Smooth muscle cell (in vitro differentiated cells): ENCODE data around the gene NCLN. TPM values are rescaled to one million over a fixed set of nuclear protein-coding genes. Genes with fewer than 3 reads are reported as not detected.

Source experiments
- DNase-seq: peaks from one replicate; lab custom pipeline; 2025; ENCODE audit not compliant: unreplicated experiment; lab: John Stamatoyannopoulos, UW
- H2AFZ ChIP-seq: fragments of 200-600 bp; sonication (generic); 2 replicates; pipeline ENCODE4 v1.6.0; 2016; ENCODE audit warnings: antibody characterized with exemption, low read depth, mild to moderate bottlenecking
- H3F3A ChIP-seq: fragments of 200-600 bp; sonication (generic); 2 replicates; pipeline ENCODE4 v1.6.0; 2017; ENCODE audit warnings: antibody characterized with exemption, low read depth
- H3K27ac ChIP-seq: fragments of 200-600 bp; sonication (generic); 2 replicates; pipeline ENCODE4 v1.5.1; 2016; ENCODE audit warnings: low read depth, mild to moderate bottlenecking
- H3K27me3 ChIP-seq: fragments of 200-600 bp; sonication (generic); 2 replicates; pipeline ENCODE4 v1.6.1; 2016; ENCODE audit warnings: low read depth, mild to moderate bottlenecking
- H3K36me3 ChIP-seq: fragments of 200-600 bp; sonication (generic); 2 replicates; pipeline ENCODE4 v1.5.1; 2016; ENCODE audit warnings: low read depth
- H3K4me1 ChIP-seq: fragments of 200-600 bp; sonication (generic); 2 replicates; pipeline ENCODE4 v1.5.1; 2016; ENCODE audit warnings: low read depth
- H3K4me2 ChIP-seq: fragments of 200-600 bp; sonication (generic); 2 replicates; pipeline ENCODE4 v1.6.0; 2016; ENCODE audit warnings: mild to moderate bottlenecking
- H3K4me3 ChIP-seq: fragments of 200-600 bp; sonication (generic); 2 replicates; pipeline ENCODE4 v1.5.1; 2016; ENCODE audit warnings: mild to moderate bottlenecking
- H3K79me2 ChIP-seq: fragments of 200-600 bp; sonication (generic); 2 replicates; pipeline ENCODE4 v1.6.0; 2016; ENCODE audit warnings: low read depth, mild to moderate bottlenecking
- H3K9ac ChIP-seq: fragments of 200-600 bp; sonication (generic); 2 replicates; pipeline ENCODE4 v1.6.0; 2016; ENCODE audit warnings: low read depth
- H3K9me3 ChIP-seq: fragments of 200-600 bp; sonication (generic); replicated peaks from 2 replicates; pipeline ENCODE4 v1.5.1; 2016; ENCODE audit warnings: low read depth
- H4K20me1 ChIP-seq: fragments of 200-600 bp; sonication (generic); 2 replicates; pipeline ENCODE4 v1.6.0; 2016; ENCODE audit warnings: low read depth
- WGBS: methylation state at CpG from one replicate; pipeline ENCODE4 v1.1.7; 2016; ENCODE audit warnings: low lambda C conversion rate; 5-methylcytosine and 5-hydroxymethylcytosine counted together
- polyA plus RNA-seq: library from polyadenylated mRNA; unstranded; fragments of >200 nt; fragmentation: Nextera tagmentation; extraction: Ambion mirVana; gene quantifications from 2 replicates; pipeline ENCODE4 v1.2.1, GENCODE V29; 2016
- total RNA-seq: library from RNA; depleted of rRNA; stranded (reverse); fragments of >200 nt; gene quantifications from 2 replicates; pipeline ENCODE4 v1.2.3, GENCODE V29; 2014
- TF ChIP-seq, protein P1 (sequence below): fragments of 200-600 bp; sonication (generic); IDR thresholded peaks from 2 replicates; pipeline ENCODE4 v1.5.1; 2017; ENCODE audit warnings: borderline replicate concordance, mild to moderate bottlenecking, antibody characterized with exemption; ENCODE audit not compliant: insufficient read depth, poor library complexity, severe bottlenecking

The NCLN gene
- total and polyA plus RNA-seq, 2 experiments from 2014 or later = 44.5 to 97.4 TPM

DNA sequence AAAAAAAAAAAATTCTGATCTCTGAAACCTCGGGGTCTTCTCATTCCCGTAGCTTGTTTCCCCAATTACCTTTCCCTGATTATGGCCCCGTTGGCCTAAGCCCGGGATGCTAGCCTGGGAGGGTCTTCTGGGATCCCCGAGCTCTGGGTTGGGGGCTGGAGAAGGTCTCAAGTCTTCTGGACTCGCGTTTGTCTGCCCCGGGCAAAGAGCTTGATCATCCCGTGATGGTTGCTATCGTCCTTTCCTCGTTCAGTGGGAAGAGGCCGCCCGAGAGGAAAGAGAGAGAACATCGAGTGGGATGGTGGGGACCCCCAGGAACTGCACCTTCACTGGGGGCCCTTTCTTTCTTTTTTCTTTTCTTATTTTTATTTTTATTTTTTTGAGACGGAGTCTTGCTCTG, 47.5 kb upstream of the NCLN start:
- no peaks in the 10 kb centered on the region for H3K27me3 ChIP-seq
- H3K79me2 ChIP-seq = no peaks in the 10 kb centered on the region
- H3F3A ChIP-seq = no peaks in the 10 kb centered on the region
- no peaks in the 10 kb centered on the region for H4K20me1 ChIP-seq
- H3K4me1 ChIP-seq = no peaks in the 10 kb centered on the region
- H3K4me2 ChIP-seq = no peak overlapping the region
- H3K36me3 ChIP-seq = no peaks in the 10 kb centered on the region
- no peak for DNase-seq
- no peak overlapping the region for H3K9ac ChIP-seq
- no peaks in the 10 kb centered on the region for H3K9me3 ChIP-seq
- TF ChIP-seq, protein P1, sequence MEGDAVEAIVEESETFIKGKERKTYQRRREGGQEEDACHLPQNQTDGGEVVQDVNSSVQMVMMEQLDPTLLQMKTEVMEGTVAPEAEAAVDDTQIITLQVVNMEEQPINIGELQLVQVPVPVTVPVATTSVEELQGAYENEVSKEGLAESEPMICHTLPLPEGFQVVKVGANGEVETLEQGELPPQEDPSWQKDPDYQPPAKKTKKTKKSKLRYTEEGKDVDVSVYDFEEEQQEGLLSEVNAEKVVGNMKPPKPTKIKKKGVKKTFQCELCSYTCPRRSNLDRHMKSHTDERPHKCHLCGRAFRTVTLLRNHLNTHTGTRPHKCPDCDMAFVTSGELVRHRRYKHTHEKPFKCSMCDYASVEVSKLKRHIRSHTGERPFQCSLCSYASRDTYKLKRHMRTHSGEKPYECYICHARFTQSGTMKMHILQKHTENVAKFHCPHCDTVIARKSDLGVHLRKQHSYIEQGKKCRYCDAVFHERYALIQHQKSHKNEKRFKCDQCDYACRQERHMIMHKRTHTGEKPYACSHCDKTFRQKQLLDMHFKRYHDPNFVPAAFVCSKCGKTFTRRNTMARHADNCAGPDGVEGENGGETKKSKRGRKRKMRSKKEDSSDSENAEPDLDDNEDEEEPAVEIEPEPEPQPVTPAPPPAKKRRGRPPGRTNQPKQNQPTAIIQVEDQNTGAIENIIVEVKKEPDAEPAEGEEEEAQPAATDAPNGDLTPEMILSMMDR = no peak
- H2AFZ ChIP-seq = no peak overlapping the region
- no peak overlapping the region for H3K4me3 ChIP-seq
- no peak overlapping the region for H3K27ac ChIP-seq
- WGBS = 78% methylated on average over 15 of the region's 15 CpGs

DNA sequence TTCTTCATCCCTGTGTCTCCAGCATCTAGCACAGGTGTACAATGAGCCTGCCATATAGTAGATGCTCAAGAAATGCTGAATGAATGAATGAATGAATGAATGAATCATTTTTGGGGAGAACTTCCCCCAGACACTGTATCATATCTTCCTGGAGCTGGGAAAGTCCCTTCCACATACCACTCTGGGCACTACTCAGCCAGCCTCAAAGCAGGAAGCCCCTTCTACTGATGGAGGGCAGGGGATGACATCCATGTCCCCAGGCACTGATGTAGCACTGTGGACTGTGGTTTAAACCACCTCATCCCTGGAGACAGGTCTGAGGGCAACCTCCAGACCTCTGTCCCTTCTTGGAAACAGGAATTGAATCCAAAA, 45.1 kb upstream of the NCLN start:
- Histone ChIP-seq H3F3A (no peaks in the 10 kb centered on the region), H3K36me3 (no peaks in the 10 kb centered on the region), H3K9me3 (no peaks in the 10 kb centered on the region), H3K27me3 (no peaks in the 10 kb centered on the region), H3K9ac (no peak overlapping the region), H3K79me2 (no peaks in the 10 kb centered on the region), H3K4me3 (no peak overlapping the region), H3K4me2 (no peak overlapping the region), H3K27ac (no peak overlapping the region), H4K20me1 (no peaks in the 10 kb centered on the region), H3K4me1 (no peaks in the 10 kb centered on the region), H2AFZ (no peak overlapping the region)
- TF ChIP-seq, protein P1 = no peak
- DNase-seq = no peak

DNA sequence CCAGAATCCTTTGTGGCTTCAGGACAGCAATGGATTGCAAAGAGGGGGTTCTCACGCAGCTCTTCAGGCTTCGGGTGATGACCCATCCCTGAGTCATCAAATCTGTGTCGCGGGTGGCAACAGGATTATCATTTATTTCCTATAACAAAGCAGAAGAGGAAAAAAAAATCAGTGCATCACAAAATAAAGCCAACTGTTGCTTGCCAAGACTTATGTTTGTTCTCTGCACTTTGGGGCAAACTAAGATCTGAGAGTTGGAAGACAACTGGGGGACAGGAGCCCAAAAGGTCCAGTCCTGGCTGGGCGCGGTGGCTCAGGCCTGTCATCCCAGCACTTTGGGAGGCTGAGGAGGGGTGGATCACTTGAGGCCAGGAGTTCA, 43.4 kb upstream of the NCLN start:
- H3K9ac ChIP-seq = no peak overlapping the region
- TF ChIP-seq, protein P1 = no peak
- peak overlapping the region; percentile 45 for H3K27ac ChIP-seq
- 61% methylated on average over 6 of the region's 6 CpGs for WGBS
- no peaks in the 10 kb centered on the region for H3F3A ChIP-seq
- H2AFZ ChIP-seq = no peak overlapping the region
- H3K27me3 ChIP-seq = no peaks in the 10 kb centered on the region
- no peak overlapping the region for H3K4me3 ChIP-seq
- no peaks in the 10 kb centered on the region for H3K79me2 ChIP-seq
- H3K4me1 ChIP-seq = no peaks in the 10 kb centered on the region
- H4K20me1 ChIP-seq = no peaks in the 10 kb centered on the region
- no peak overlapping the region for H3K4me2 ChIP-seq
- H3K36me3 ChIP-seq = no peaks in the 10 kb centered on the region
- no peaks in the 10 kb centered on the region for H3K9me3 ChIP-seq
- DNase-seq = no peak

DNA sequence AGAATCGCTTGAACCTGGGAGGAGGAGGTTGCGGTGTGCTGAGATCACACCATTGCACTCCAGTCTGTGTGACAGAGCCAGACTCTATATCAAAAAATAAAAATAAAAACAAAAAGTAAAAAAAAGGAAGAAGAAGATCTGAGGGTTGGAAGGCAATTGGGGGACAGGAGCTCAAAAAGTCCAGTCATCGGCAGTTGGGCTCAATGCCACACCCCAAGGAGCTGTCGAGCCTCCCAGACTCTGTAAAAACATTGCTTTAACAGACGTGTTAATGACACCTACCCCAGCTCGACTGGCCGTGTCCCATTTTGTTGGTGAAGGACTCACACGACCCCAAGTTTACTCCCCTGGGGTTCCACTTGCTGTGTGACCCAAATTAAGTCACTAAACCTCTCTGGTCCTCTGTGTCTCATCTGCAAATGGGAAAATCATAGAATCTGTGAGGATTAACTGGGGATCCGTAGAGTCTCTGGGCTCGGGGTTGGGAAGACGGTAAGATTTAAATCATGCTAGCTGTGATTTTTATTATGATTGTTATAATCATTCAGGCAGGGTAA, 42.9 kb upstream of the NCLN start:
- Histone ChIP-seq H3K27ac (peak overlapping the region; percentile 31), H2AFZ (no peak overlapping the region), H3K4me2 (no peak overlapping the region), H3K4me1 (no peaks in the 10 kb centered on the region), H4K20me1 (no peaks in the 10 kb centered on the region), H3K9ac (no peak overlapping the region), H3K79me2 (no peaks in the 10 kb centered on the region), H3K9me3 (no peaks in the 10 kb centered on the region), H3K27me3 (no peaks in the 10 kb centered on the region), H3K4me3 (no peak overlapping the region), H3K36me3 (no peaks in the 10 kb centered on the region), H3F3A (no peaks in the 10 kb centered on the region)
- TF ChIP-seq, protein P1 = no peak
- DNase-seq = no peak
- 74% methylated on average over 11 of the region's 11 CpGs for WGBS
